GM19240 (cell line): Measurements from ENCODE around the gene NPFFR2.
"Not testable (repeated sequence)": the region's sequence is repeated elsewhere in the genome, so short reads cannot be mapped to it uniquely, and the experiment has no call there.

Experiments used
- DNase-seq: peaks from one replicate; pipeline ENCODE4 v3.0.0; 2011; ENCODE audit warnings: low spot score; ENCODE audit not compliant: insufficient read length

The NPFFR2 gene

GRCh38 chr4:72031868-72032608 is at the start of gene NPFFR2:
NPFFR2 (plus strand) TSS chr4:72032000; CDS start chr4:72128592, 96,592 bp downstream.
- DNase-seq, result no peak

- no peak for DNase-seq
Observed at GRCh38 chr4:71992571-71993312, 39.1 kb upstream of the NPFFR2 start.

GRCh38 chr4:71994559-71994958 is 37.2 kb upstream of the NPFFR2 start:
- DNase-seq, result no peak

GRCh38 chr4:71995297-71995696 is 36.5 kb upstream of the NPFFR2 start:
- no peak for DNase-seq

- no peak for DNase-seq
Observed at GRCh38 chr4:72006586-72006985, 25.2 kb upstream of the NPFFR2 start.

- DNase-seq, result no peak
Observed at GRCh38 chr4:72011906-72012305, 19.9 kb upstream of the NPFFR2 start.

- no peak for DNase-seq
Observed at GRCh38 chr4:72016011-72016410, 15.8 kb upstream of the NPFFR2 start.

GRCh38 chr4:72019688-72020087 is 12.1 kb upstream of the NPFFR2 start:
- DNase-seq, result no peak

GRCh38 chr4:72022553-72022952 is 9.2 kb upstream of the NPFFR2 start:
- no peak for DNase-seq

GRCh38 chr4:72055566-72055965 is 23.8 kb downstream of the NPFFR2 start:
- DNase-seq, result no peak

- no peak for DNase-seq
Observed at GRCh38 chr4:72063726-72064125, 31.9 kb downstream of the NPFFR2 start.

GRCh38 chr4:72067051-72067450 is 35.3 kb downstream of the NPFFR2 start:
- no peak for DNase-seq

GRCh38 chr4:72073816-72074215 is 42.0 kb downstream of the NPFFR2 start:
- no peak for DNase-seq

- DNase-seq, result no peak
Observed at GRCh38 chr4:72076562-72076961, 44.8 kb downstream of the NPFFR2 start.

- DNase-seq, result no peak
Observed at GRCh38 chr4:72077346-72077745, 45.5 kb downstream of the NPFFR2 start.

- DNase-seq, result no peak
Observed at GRCh38 chr4:72084587-72085011, 52.8 kb downstream of the NPFFR2 start.

- DNase-seq, result not testable (repeated sequence)
Observed at GRCh38 chr4:72090606-72091005, 58.8 kb downstream of the NPFFR2 start.

- no peak for DNase-seq
Observed at GRCh38 chr4:72094059-72094797, 62.4 kb downstream of the NPFFR2 start.

GRCh38 chr4:72107456-72107855 is 75.7 kb downstream of the NPFFR2 start:
- DNase-seq, result no peak

GRCh38 chr4:72109364-72109763 is 77.6 kb downstream of the NPFFR2 start:
- no peak for DNase-seq

- no peak for DNase-seq
Observed at GRCh38 chr4:72109959-72110497, 78.2 kb downstream of the NPFFR2 start.

- no peak for DNase-seq
Observed at GRCh38 chr4:72110886-72111285, 79.1 kb downstream of the NPFFR2 start.
